Vagina (tissue), 2 donors: ENCODE data around the gene NHLRC2. TPM values are rescaled to one million over a fixed set of nuclear protein-coding genes. Genes with fewer than 3 reads are reported as not detected.
"Not testable (repeated sequence)": the region's sequence is repeated elsewhere in the genome, so short reads cannot be mapped to it uniquely, and the experiment has no call there.

Experiments used
- DNase-seq, 2 donors: peaks; one replicate each; pipeline ENCODE4 v3.0.0-alpha.2; 2017; ENCODE audit errors: extremely low spot score in 2 of 2
- H3K27ac ChIP-seq: fragments of 200-600 bp; sonication (generic); one replicate; pipeline ENCODE4 v1.5.1; 2019
- H3K27me3 ChIP-seq: fragments of 200-600 bp; sonication (generic); one replicate; pipeline ENCODE4 v1.5.1; 2019
- H3K36me3 ChIP-seq, 2 donors: fragments of 200-600 bp; sonication (generic); one replicate each; pipeline ENCODE4 v1.5.1; 2017 to 2019
- H3K4me1 ChIP-seq: fragments of 200-600 bp; sonication (generic); one replicate; pipeline ENCODE4 v1.5.1; 2019
- H3K4me3 ChIP-seq, 2 donors: fragments of 200-600 bp; sonication (generic); 1 replicate in 1 of 2; 2 replicates in 1 of 2; pipeline ENCODE4 v1.5.1; 2016 to 2019
- H3K9me3 ChIP-seq: fragments of 200-600 bp; sonication (generic); one replicate; pipeline ENCODE4 v1.5.1; 2019
- CTCF ChIP-seq, 3 experiments: fragments of 450-650 bp in 2 of 3; fragments of 200-600 bp in 1 of 3; sonication (generic) in 1 of 3; IDR thresholded peaks; one replicate each; pipeline ENCODE4 v1.5.1; 2017 to 2019; ENCODE audit warnings: antibody characterized with exemption in 3 of 3, mild to moderate bottlenecking in 2 of 3, moderate library complexity in 2 of 3
- POLR2A ChIP-seq, 2 donors: fragments of 450-650 bp; IDR thresholded peaks; one replicate each; pipeline ENCODE4 v1.6.1; 2017; ENCODE audit warnings: antibody characterized with exemption in 2 of 2, mild to moderate bottlenecking in 2 of 2, moderate library complexity in 2 of 2
- POLR2AphosphoS5 ChIP-seq, 2 donors: sonication (generic); formaldehyde crosslinking; IDR thresholded peaks; one replicate each; pipeline ENCODE4 v1.9.0; 2017; ENCODE audit warnings: antibody characterized with exemption in 2 of 2, mild to moderate bottlenecking in 2 of 2, low read depth in 1 of 2; ENCODE audit not compliant: insufficient read depth in 1 of 2
- intact Hi-C: fragments of 100-400 bp; cut with DNase I; formaldehyde crosslinking; loops from one replicate; pipeline ENCODE4 v1.15.1; 2023
- total RNA-seq: library from RNA; depleted of rRNA; stranded (reverse); fragments of >200 nt; gene quantifications from one replicate; pipeline ENCODE4 v1.2.3, GENCODE V29; 2016

Gene NHLRC2
- total RNA-seq, 1 donor from 2014 or later, result 16.7 TPM

DNA sequence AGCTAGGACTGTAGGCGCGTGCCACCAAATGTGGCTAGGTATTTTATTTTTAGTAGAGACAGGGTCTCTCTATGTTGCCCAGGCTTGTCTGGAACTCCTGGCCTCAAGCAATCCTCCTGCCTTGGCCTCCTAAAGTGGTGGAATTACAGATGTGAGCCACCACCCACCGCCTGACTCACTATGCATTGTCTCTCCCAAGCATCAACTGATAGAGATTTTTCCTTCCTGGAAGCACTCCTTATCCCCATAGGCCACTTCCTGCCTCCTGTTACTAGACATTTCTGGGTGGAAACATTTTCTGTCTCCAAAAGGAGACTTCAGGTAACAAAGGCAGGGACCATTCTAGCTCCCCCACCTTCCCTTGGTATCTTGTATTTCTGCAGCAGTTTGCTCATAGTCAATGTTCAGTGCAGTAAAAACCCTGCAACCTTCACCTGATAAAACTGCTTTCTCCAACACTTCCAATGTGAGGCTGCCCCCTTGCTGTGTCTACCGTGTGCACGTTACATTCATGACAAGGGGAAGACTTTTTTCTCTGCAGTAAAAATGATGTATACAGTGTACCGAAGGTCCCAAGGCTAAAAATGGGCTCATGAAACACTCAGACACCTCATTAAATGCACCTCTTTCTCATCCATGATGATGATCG is 84.9 kb downstream of the NHLRC2 start:
- no peak for DNase-seq
- no peaks in the 10 kb centered on the region for H3K36me3 ChIP-seq
- H3K9me3 ChIP-seq, result no peaks in the 10 kb centered on the region
- TF ChIP-seq CTCF (IDR thresholded peaks at IDR 0.05) (no peak), POLR2A (IDR thresholded peaks at IDR 0.05) (no peak), POLR2AphosphoS5 (IDR thresholded peaks at IDR 0.05; ENCODE audit: insufficient read depth in 1 of 2, low read depth in 1 of 2) (no peak)
- no peaks in the 10 kb centered on the region for H3K4me1 ChIP-seq
- intact Hi-C loops, result no loop called here
- no peaks in the 10 kb centered on the region for H3K27me3 ChIP-seq
- H3K4me3 ChIP-seq, result no peak overlapping the region
- no peak overlapping the region for H3K27ac ChIP-seq

GRCh38 chr10:113941140-113941539 is 86.7 kb downstream of the NHLRC2 start:
- Histone ChIP-seq H3K27ac (no peak overlapping the region), H3K4me1 (no peaks in the 10 kb centered on the region), H3K4me3 (no peak overlapping the region), H3K9me3 (no peaks in the 10 kb centered on the region), H3K36me3 (no peaks in the 10 kb centered on the region), H3K27me3 (no peaks in the 10 kb centered on the region)
- TF ChIP-seq POLR2AphosphoS5 (IDR thresholded peaks at IDR 0.05; ENCODE audit: insufficient read depth in 1 of 2, low read depth in 1 of 2), result no peak
- TF ChIP-seq CTCF (IDR thresholded peaks at IDR 0.05), result no peak
- no peak for TF ChIP-seq POLR2A (IDR thresholded peaks at IDR 0.05)
- intact Hi-C loops, result no loop called here
- DNase-seq, result no peak

DNA sequence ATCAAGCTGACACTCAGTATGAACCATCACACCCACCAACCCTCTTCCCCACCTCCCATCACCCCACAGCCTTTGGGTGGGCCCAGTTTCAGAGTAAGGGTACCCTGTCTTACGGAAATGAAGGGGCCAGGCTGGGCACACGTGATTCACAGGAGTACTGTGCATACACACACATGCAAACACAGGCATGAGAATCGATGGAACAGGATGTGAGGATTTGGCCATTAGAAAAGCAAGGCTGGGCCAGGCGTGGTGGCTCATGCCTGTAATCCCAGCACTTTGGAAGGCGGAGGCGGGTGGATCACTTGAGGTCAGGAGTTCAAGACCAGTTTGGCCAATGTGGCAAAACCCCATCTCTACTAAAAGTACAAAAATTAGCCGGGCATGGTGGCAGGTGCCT is 88.7 kb downstream of the NHLRC2 start:
- H3K9me3 ChIP-seq, H3K4me1 ChIP-seq, H3K27ac ChIP-seq, H3K4me3 ChIP-seq, H3K36me3 ChIP-seq, intact Hi-C loops, DNase-seq, H3K27me3 ChIP-seq: not testable (repeated sequence)

DNA sequence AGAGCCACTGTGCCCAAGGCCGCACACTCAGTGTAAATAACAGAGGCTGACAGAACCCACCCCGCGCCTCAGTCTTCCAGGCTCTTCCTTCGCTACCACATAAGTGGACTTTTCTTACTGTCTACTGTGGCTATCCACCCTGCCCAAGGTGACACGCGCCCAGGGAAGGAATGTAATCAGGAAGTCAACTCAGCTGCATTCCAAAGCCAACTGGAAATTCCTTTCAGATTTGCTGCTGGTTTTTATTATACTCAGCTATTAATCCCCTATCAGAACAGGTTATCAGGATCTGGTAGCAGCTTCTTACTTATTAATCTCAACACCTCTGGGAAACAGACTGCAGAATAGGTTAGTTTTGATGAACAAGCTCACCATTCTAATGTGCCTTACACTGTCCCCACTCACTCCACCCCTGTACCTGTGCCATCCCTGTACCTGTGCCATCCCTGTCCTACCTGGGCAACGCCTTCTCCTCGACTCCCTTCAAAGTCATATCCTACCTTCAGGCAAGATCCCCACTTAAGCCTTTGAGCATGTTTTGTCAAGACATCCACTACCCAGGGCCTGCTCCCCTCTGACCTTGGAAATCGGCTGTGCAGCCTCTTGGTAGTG is 90.7 kb downstream of the NHLRC2 start:
- DNase-seq, result peak in 1 of 2 donors; percentile 25
- intact Hi-C loops, result no loop called here

DNA sequence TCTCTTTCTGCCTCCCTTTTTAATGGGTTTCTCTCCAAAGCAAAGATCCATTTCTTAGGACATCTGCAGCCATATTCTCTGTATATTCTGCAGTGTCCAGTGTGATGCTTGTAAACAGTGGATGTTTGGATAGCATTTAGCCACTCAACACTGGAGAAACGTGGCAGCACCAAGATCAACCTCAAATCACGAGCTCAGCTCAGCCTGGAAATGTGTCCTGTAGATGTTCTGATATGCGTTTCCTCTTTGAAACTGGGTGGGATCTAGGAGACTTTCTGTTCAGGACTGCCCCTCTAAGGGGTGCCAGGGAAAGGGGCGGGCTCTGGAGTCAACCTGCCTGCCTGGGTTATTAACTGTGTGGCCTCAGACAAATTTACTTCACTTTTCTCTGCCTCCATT is 91.2 kb downstream of the NHLRC2 start:
- H3K4me3 ChIP-seq, result no peak overlapping the region
- TF ChIP-seq CTCF (IDR thresholded peaks at IDR 0.05) (no peak), POLR2AphosphoS5 (IDR thresholded peaks at IDR 0.05; ENCODE audit: insufficient read depth in 1 of 2, low read depth in 1 of 2) (no peak), POLR2A (IDR thresholded peaks at IDR 0.05) (no peak)
- no peak overlapping the region for H3K27ac ChIP-seq
- intact Hi-C loops, result no loop called here
- no peaks in the 10 kb centered on the region for H3K36me3 ChIP-seq
- DNase-seq, result no peak
- H3K4me1 ChIP-seq, result no peaks in the 10 kb centered on the region
- no peaks in the 10 kb centered on the region for H3K9me3 ChIP-seq
- H3K27me3 ChIP-seq, result no peaks in the 10 kb centered on the region

More for the DNA sequence above, 90.7 kb downstream of the NHLRC2 start:
- H3K27me3 ChIP-seq, result no peaks in the 10 kb centered on the region
- no peaks in the 10 kb centered on the region for H3K4me1 ChIP-seq
- H3K36me3 ChIP-seq, result no peaks in the 10 kb centered on the region
- H3K9me3 ChIP-seq, result no peaks in the 10 kb centered on the region
- no peak overlapping the region for H3K27ac ChIP-seq
- TF ChIP-seq POLR2A (IDR thresholded peaks at IDR 0.05), result no peak
- TF ChIP-seq POLR2AphosphoS5 (IDR thresholded peaks at IDR 0.05; ENCODE audit: insufficient read depth in 1 of 2, low read depth in 1 of 2), result no peak
- no peak for TF ChIP-seq CTCF (IDR thresholded peaks at IDR 0.05)
- H3K4me3 ChIP-seq, result no peak overlapping the region
